ENCODE measurements around the gene CNPY4. TPM values are rescaled to one million over a fixed set of nuclear protein-coding genes. Genes with fewer than 3 reads are reported as not detected.

CNPY4 gene, protein sequence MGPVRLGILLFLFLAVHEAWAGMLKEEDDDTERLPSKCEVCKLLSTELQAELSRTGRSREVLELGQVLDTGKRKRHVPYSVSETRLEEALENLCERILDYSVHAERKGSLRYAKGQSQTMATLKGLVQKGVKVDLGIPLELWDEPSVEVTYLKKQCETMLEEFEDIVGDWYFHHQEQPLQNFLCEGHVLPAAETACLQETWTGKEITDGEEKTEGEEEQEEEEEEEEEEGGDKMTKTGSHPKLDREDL
- total RNA-seq (2014; rRNA removed; shearing (Covaris generic)) (26.2 and 37.8 TPM in 2 replicates), polyA plus RNA-seq (2016; fragmentation: Nextera tagmentation; extraction: Ambion mirVana) (26.9 and 29.9 TPM in 2 replicates)

DNA sequence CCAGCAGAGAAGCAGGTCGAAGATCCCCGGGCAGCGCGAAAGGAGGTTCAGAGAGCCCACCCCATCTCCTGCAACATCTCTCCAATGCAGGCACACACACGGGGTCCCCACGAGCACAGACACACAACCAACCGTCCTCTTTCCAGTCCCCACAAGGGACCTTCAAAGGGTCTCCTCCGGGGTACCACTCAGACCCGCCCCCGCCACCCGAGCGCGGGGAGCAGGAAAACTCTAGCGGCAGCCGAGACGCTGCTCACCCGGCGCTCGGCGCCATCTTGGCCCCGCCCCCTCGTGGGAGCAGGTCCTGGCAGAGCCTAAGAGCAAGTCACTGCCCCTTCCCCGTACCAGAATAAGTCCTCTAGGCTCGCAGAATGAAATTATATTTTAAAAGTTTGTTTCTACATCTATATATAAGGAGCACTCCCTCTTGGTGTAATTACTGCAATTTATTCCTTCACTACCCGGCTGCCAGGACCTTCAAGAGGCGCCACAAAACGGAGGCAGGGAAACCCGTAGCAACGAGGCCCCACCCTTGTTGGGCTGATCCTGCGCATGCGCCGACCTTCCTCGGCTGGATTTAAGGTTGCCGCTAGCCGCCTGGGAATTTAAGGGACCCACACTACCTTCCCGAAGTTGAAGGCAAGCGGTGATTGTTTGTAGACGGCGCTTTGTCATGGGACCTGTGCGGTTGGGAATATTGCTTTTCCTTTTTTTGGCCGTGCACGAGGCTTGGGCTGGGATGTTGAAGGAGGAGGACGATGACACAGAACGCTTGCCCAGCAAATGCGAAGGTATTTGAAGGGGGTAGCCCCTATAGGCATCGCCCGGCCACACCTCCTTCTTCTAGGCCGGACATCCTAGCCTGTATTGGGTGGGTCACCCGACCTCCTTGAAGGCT lies at the start of gene CNPY4, which contains the start of gene TAF6:
TSS of gene CNPY4 (plus strand) at position 563 of the 898 bp plus-strand sequence. CDS start at position 674, 111 bp downstream.
TSS of gene TAF6 (minus strand) at position 287 of the 898 bp plus-strand sequence. CDS start 5,149 bp downstream, outside the sequence.
- in situ Hi-C loops (cut with MboI) = no loop called here

DNA sequence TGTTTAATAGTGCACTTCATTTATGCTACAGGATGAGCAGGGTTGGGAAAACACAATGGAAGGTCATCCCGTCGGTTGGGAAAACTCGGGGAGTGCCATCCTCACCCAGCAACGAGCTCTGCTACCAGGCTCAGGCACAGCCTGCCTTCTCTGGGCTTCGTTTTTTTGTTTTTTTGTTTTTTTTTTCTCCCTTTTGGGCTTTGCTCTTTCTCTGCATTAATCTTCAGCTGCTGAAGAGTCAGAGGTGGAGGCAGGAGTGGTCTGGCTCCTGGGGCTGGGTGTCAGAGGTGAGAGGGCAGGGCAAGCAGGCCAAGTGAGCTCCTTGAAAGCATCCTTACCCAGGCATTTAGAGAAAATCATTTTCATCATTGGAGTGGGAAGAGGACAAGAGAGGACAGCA lies 49.4 kb upstream of the CNPY4 start:
- WGBS, 2 experiments (ENCODE audit: low coverage in 1 of 2, low lambda C conversion rate in 2 of 2, missing lambda C conversion rate in 2 of 2) = 90 to 94% methylated on average over 5 of the region's 5 CpGs
- in situ Hi-C loops (cut with MboI) = no loop called here
- Histone ChIP-seq H3K9ac (no peak overlapping the region), H3K27me3 (replicated peaks; ENCODE audit: insufficient read depth) (no peaks in the 10 kb centered on the region), H3K27ac (no peak overlapping the region), H3K4me2 (ENCODE audit: unreplicated experiment) (no peak overlapping the region), H3K4me3 (no peak overlapping the region), H3K79me2 (ENCODE audit: insufficient read depth) (peaks cover 11% of the 10 kb centered on the region; the same call in 1 of the 2 replicates), H3K36me3 (ENCODE audit: low read depth) (peaks cover 53% of the 10 kb centered on the region), H3F3A (ENCODE audit: insufficient read depth) (peaks cover 18% of the 10 kb centered on the region; the same call in 1 of the 2 replicates), H3K9me3 (ENCODE audit: low read depth) (peaks cover 4% of the 10 kb centered on the region), H3K4me1 (ENCODE audit: insufficient read depth) (0 out of 2 replicates have a peak, but pooled peaks cover 7% of the 10 kb centered on the region), H2AFZ (no peak overlapping the region), H4K20me1 (ENCODE audit: insufficient read depth) (no peaks in the 10 kb centered on the region), H3K9me2 (ENCODE audit: insufficient read depth) (no peaks in the 10 kb centered on the region)
- DNase-seq = no peak
- TF ChIP-seq EZH2 (IDR thresholded peaks at IDR 0.05; ENCODE audit: insufficient read depth, poor library complexity, severe bottlenecking) (no peak), EZH2phosphoT487 (IDR thresholded peaks at IDR 0.05; ENCODE audit: insufficient read depth, low read depth) (no peak)

More for the DNA sequence above, at the start of gene CNPY4, which contains the start of gene TAF6:
- peak; percentile 97 for DNase-seq
- Histone ChIP-seq H3K4me2 (ENCODE audit: unreplicated experiment) (peak within 1 kb of the TSS; percentile 76), H3K9me3 (ENCODE audit: low read depth) (no peaks in the 10 kb centered on the region), H3K9me2 (ENCODE audit: insufficient read depth) (no peaks in the 10 kb centered on the region), H2AFZ (peak within 1 kb of the TSS; percentile 86), H3K4me1 (ENCODE audit: insufficient read depth) (peaks cover 10% of the 10 kb centered on the region; the same call in 1 of the 2 replicates), H3K9ac (peak within 1 kb of the TSS; percentile 84), H3K4me3 (peak within 1 kb of the TSS; percentile 88), H3K27me3 (replicated peaks; ENCODE audit: insufficient read depth) (no peaks in the 10 kb centered on the region), H3F3A (ENCODE audit: insufficient read depth) (peaks cover 4% of the 10 kb centered on the region), H3K36me3 (ENCODE audit: low read depth) (no peaks in the 10 kb centered on the region), H3K27ac (peak within 1 kb of the TSS; percentile 87), H3K79me2 (ENCODE audit: insufficient read depth) (peaks cover 43% of the 10 kb centered on the region), H4K20me1 (ENCODE audit: insufficient read depth) (no peaks in the 10 kb centered on the region)
- 1% methylated on average over 46 to 49 of the region's 49 CpGs for WGBS, 2 experiments (ENCODE audit: low coverage in 1 of 2, low lambda C conversion rate in 2 of 2, missing lambda C conversion rate in 2 of 2)
- no peak for TF ChIP-seq EZH2 (IDR thresholded peaks at IDR 0.05; ENCODE audit: insufficient read depth, poor library complexity, severe bottlenecking)
- TF ChIP-seq EZH2phosphoT487 (IDR thresholded peaks at IDR 0.05; ENCODE audit: insufficient read depth, low read depth) = no peak

DNA sequence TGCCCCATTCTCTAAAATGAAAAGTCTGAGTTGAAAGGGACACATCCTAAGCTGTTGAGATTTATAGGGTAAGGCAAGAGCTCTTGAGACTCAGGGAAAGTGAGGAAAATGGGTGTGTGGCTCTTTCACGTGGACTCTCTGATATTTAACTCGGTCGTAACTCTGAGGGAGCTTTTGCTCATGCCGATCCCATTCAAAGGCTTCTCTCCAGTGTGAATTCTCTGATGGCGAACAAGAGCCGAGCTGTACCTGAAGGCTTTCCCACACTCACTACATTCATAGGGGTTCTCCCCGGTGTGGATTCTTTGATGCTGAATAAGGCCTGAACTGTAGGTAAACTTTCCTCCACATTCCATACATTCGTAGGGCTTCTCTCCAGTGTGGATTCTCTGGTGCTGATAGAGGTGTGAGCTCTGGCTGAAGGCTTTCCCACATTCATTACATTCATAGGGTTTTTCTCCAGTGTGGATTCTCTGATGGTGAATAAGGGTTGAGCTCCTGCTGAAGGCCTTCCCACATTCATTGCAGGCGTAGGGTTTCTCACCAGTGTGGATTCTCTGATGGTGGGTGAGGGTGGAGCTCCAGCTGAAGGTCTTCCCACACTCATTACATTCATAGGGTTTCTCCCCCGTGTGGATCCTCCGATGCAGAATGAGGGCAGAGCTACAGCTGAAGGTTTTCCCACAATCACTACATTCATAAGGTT lies 48.3 kb upstream of the CNPY4 start:
- peaks cover 4% of the 10 kb centered on the region for H3K9me3 ChIP-seq (ENCODE audit: low read depth)
- H3K4me1 ChIP-seq (ENCODE audit: insufficient read depth) = 0 out of 2 replicates have a peak, but pooled peaks cover under 1% of the 10 kb centered on the region
- H2AFZ ChIP-seq = no peak overlapping the region
- DNase-seq = no peak
- H3K27ac ChIP-seq = no peak overlapping the region
- H3K27me3 ChIP-seq (replicated peaks; ENCODE audit: insufficient read depth) = no peaks in the 10 kb centered on the region
- 98 to 99% methylated on average over 11 of the region's 11 CpGs for WGBS, 2 experiments (ENCODE audit: low coverage in 1 of 2, low lambda C conversion rate in 2 of 2, missing lambda C conversion rate in 2 of 2)
- TF ChIP-seq EZH2phosphoT487 (IDR thresholded peaks at IDR 0.05; ENCODE audit: insufficient read depth, low read depth) (no peak), EZH2 (IDR thresholded peaks at IDR 0.05; ENCODE audit: insufficient read depth, poor library complexity, severe bottlenecking) (no peak)
- H3K4me3 ChIP-seq = no peak overlapping the region
- no peak overlapping the region for H3K9ac ChIP-seq
- peaks cover 62% of the 10 kb centered on the region for H3K36me3 ChIP-seq (ENCODE audit: low read depth)
- in situ Hi-C loops (cut with MboI) = no loop called here
- no peak overlapping the region for H3K4me2 ChIP-seq (ENCODE audit: unreplicated experiment)
- H4K20me1 ChIP-seq (ENCODE audit: insufficient read depth) = no peaks in the 10 kb centered on the region
- peaks cover 23% of the 10 kb centered on the region for H3K79me2 ChIP-seq (ENCODE audit: insufficient read depth)
- no peaks in the 10 kb centered on the region for H3K9me2 ChIP-seq (ENCODE audit: insufficient read depth)
- peaks cover 9% of the 10 kb centered on the region; the same call in 1 of the 2 replicates for H3F3A ChIP-seq (ENCODE audit: insufficient read depth)
